Neural cell (in vitro differentiated cells): ENCODE results near the gene GFM1.

Experiments used
- CTCF ChIP-seq: fragments of 450-650 bp; IDR thresholded peaks from 2 replicates; pipeline ENCODE4 v1.5.1; 2014; ENCODE audit warnings: antibody characterized with exemption, mild to moderate bottlenecking, moderate library complexity; ENCODE audit not compliant: poor library complexity, severe bottlenecking
- EP300 ChIP-seq: fragments of 450-650 bp; conservative IDR thresholded peaks from 2 replicates; pipeline ENCODE4 v1.6.1; 2014; ENCODE audit warnings: antibody characterized with exemption, mild to moderate bottlenecking, moderate library complexity; ENCODE audit not compliant: poor library complexity, severe bottlenecking
- EZH2 ChIP-seq: fragments of 200-600, 300-800 bp; shearing (Covaris generic), sonication (generic); IDR thresholded peaks from 2 replicates; pipeline ENCODE4 v1.6.1; 2014; ENCODE audit warnings: antibody characterized with exemption, low read length, borderline replicate concordance, mild to moderate bottlenecking; ENCODE audit not compliant: insufficient read depth, poor library complexity, severe bottlenecking
- MXI1 ChIP-seq: fragments of 450-650 bp; conservative IDR thresholded peaks from 2 replicates; pipeline ENCODE4 v1.6.1; 2014; ENCODE audit warnings: antibody characterized with exemption, mild to moderate bottlenecking; ENCODE audit not compliant: poor library complexity, severe bottlenecking
- POLR2AphosphoS5 ChIP-seq: IDR thresholded peaks from 2 replicates; pipeline ENCODE4 v1.6.1; 2012
- RAD21 ChIP-seq: fragments of 450-650 bp; conservative IDR thresholded peaks from 2 replicates; pipeline ENCODE4 v1.6.1; 2014; ENCODE audit warnings: antibody characterized with exemption, mild to moderate bottlenecking, moderate library complexity
- TAF1 ChIP-seq: IDR thresholded peaks from 2 replicates; pipeline ENCODE4 v1.6.1; 2012; ENCODE audit warnings: low read depth
- TF ChIP-seq, protein P1 (sequence below): IDR thresholded peaks from 2 replicates; pipeline ENCODE4 v1.6.1; 2012; ENCODE audit warnings: borderline replicate concordance

GRCh38 chr3:158717576-158717975 is 73.2 kb downstream of the GFM1 start:
- no peak for TF ChIP-seq CTCF
- TF ChIP-seq RAD21 = no peak
- TF ChIP-seq POLR2AphosphoS5 = no peak
- no peak for TF ChIP-seq EZH2
- TF ChIP-seq MXI1 = no peak
- no peak for TF ChIP-seq EP300
- TF ChIP-seq, protein P1, sequence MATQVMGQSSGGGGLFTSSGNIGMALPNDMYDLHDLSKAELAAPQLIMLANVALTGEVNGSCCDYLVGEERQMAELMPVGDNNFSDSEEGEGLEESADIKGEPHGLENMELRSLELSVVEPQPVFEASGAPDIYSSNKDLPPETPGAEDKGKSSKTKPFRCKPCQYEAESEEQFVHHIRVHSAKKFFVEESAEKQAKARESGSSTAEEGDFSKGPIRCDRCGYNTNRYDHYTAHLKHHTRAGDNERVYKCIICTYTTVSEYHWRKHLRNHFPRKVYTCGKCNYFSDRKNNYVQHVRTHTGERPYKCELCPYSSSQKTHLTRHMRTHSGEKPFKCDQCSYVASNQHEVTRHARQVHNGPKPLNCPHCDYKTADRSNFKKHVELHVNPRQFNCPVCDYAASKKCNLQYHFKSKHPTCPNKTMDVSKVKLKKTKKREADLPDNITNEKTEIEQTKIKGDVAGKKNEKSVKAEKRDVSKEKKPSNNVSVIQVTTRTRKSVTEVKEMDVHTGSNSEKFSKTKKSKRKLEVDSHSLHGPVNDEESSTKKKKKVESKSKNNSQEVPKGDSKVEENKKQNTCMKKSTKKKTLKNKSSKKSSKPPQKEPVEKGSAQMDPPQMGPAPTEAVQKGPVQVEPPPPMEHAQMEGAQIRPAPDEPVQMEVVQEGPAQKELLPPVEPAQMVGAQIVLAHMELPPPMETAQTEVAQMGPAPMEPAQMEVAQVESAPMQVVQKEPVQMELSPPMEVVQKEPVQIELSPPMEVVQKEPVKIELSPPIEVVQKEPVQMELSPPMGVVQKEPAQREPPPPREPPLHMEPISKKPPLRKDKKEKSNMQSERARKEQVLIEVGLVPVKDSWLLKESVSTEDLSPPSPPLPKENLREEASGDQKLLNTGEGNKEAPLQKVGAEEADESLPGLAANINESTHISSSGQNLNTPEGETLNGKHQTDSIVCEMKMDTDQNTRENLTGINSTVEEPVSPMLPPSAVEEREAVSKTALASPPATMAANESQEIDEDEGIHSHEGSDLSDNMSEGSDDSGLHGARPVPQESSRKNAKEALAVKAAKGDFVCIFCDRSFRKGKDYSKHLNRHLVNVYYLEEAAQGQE = no peak
- no peak for TF ChIP-seq TAF1
